Measurements from ENCODE around the gene SNX1. TPM values are rescaled to one million over a fixed set of nuclear protein-coding genes. Genes with fewer than 3 reads are reported as not detected.
"Not testable (repeated sequence)": the region's sequence is repeated elsewhere in the genome, so short reads cannot be mapped to it uniquely, and the experiment has no call there.

SNX1 gene
- total RNA-seq, 4 donors from 2014 or later, result 65.6 to 122 (median 83.8) TPM

GRCh38 chr15:64107337-64107736 is 11.6 kb downstream of the SNX1 start:
- Histone ChIP-seq H3K27me3 (no peaks in the 10 kb centered on the region), H3K4me1 (peaks cover 0 to 20% (median 2%) of the 10 kb centered on the region in 4 donors), H3K27ac (no peak overlapping the region)

DNA sequence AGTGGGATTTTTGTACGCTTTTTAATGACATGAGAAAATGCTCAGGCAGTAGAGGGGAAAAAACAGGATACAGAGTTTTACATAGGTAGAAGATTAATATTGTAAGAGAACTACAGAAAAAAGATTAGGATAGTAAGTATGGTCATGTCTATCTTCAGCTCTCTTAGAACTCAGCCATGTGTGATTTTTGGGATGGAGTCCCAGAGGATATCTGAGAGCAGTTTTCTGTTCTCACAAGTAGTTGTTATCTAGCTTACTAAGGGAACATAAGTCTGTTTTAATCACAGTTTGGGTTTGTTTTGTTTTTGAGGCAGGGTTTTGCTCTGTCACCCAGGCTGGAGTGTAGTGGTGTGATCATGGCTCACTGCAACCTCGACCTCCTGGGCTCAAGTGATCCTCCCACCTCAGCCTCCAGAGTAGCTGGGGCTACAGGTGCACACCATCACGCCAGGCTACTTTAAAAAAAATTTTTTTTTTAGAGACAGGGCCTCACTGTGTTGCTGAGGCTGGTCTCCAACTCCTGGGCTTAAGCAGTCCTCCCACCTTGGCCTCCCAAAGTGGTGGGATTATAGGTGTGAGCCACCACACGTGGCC is 14.4 kb downstream of the SNX1 start:
- not testable (repeated sequence) for H3K27me3 ChIP-seq, H3K9me3 ChIP-seq, DNase-seq, H3K4me3 ChIP-seq
- peak overlapping the region in 1 of 4 donors; percentile 3 for H3K27ac ChIP-seq
- H3K36me3 ChIP-seq, result peaks cover 0 to 29% (median 0%) of the 10 kb centered on the region in 3 donors
- peaks cover 0 to 16% (median 2%) of the 10 kb centered on the region in 4 donors for H3K4me1 ChIP-seq

More at GRCh38 chr15:64107337-64107736, 11.6 kb downstream of the SNX1 start:
- DNase-seq, result no peak
- no peaks in the 10 kb centered on the region for H3K36me3 ChIP-seq
- H3K9me3 ChIP-seq, result no peaks in the 10 kb centered on the region
- H3K4me3 ChIP-seq, result no peak overlapping the region
- TF ChIP-seq POLR2A (IDR thresholded peaks at IDR 0.05), result no peak
- TF ChIP-seq CTCF (IDR thresholded peaks at IDR 0.05), result no peak

- TF ChIP-seq CTCF (IDR thresholded peaks at IDR 0.05) (no peak), POLR2A (IDR thresholded peaks at IDR 0.05) (no peak)
- Histone ChIP-seq H3K27me3 (no peaks in the 10 kb centered on the region), H3K36me3 (peaks cover 0 to 38% (median 0%) of the 10 kb centered on the region in 3 donors), H3K4me1 (peaks cover 0 to 10% (median 0%) of the 10 kb centered on the region in 4 donors), H3K4me3 (no peak overlapping the region), H3K9me3 (no peaks in the 10 kb centered on the region), H3K27ac (no peak overlapping the region)
- no peak for DNase-seq
Observed at GRCh38 chr15:64110950-64111678, 15.3 kb downstream of the SNX1 start.

DNA sequence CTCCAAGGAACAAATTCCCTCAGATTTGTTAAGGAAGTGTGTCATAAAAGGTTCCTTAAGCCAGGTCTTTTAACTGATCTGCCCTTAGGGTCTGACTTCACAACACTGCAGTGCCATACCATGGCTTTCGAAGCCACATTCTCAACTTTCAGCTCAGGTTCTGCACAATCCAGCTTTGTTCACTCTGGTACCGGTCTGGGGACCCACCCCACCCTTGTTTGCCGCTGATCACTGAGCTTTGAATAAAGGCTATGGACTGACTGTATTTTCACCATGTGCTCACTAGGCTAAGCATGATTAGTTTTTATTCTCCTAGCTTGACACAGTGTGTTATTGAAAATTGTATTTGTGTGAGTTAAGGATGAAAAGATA is 15.9 kb downstream of the SNX1 start:
- H3K27ac ChIP-seq, result no peak overlapping the region
- H3K27me3 ChIP-seq, result no peaks in the 10 kb centered on the region
- no peaks in the 10 kb centered on the region for H3K9me3 ChIP-seq
- peaks cover 0 to 10% (median 0%) of the 10 kb centered on the region in 4 donors for H3K4me1 ChIP-seq
- no peak for DNase-seq
- no peak for TF ChIP-seq CTCF (IDR thresholded peaks at IDR 0.05)
- TF ChIP-seq POLR2A (IDR thresholded peaks at IDR 0.05), result no peak
- no peak overlapping the region for H3K4me3 ChIP-seq
- H3K36me3 ChIP-seq, result peaks cover 0 to 43% (median 0%) of the 10 kb centered on the region in 3 donors

- H3K4me1 ChIP-seq, result peaks cover 0 to 10% (median 0%) of the 10 kb centered on the region in 4 donors
- no peak for DNase-seq
- no peak overlapping the region for H3K27ac ChIP-seq
Observed at GRCh38 chr15:64112073-64112772, 16.4 kb downstream of the SNX1 start.

More at GRCh38 chr15:64112073-64112772, 16.4 kb downstream of the SNX1 start:
- H3K36me3 ChIP-seq, result peaks cover 0 to 49% (median 0%) of the 10 kb centered on the region in 3 donors
- TF ChIP-seq CTCF (IDR thresholded peaks at IDR 0.05) (no peak), POLR2A (IDR thresholded peaks at IDR 0.05) (no peak)
- no peak overlapping the region for H3K4me3 ChIP-seq
- no peaks in the 10 kb centered on the region for H3K9me3 ChIP-seq
- no peaks in the 10 kb centered on the region for H3K27me3 ChIP-seq
